KOPT-K1 (cell line): ENCODE data around the gene PHLDB2.

ENCODE experiments used
- H3K27ac ChIP-seq: fragments of 200-600 bp; sonication (generic); 2 replicates; pipeline ENCODE4 v1.5.1; 2016; ENCODE audit warnings: antibody characterized with exemption, mild to moderate bottlenecking, low read depth, low read length; ENCODE audit not compliant: poor library complexity, severe bottlenecking
- H3K36me3 ChIP-seq: fragments of 200-600 bp; sonication (generic); 2 replicates; pipeline ENCODE4 v1.5.1; 2017; ENCODE audit warnings: antibody characterized with exemption, mild to moderate bottlenecking, low read length, moderate library complexity; ENCODE audit not compliant: insufficient read depth
- H3K9me3 ChIP-seq: fragments of 200-600 bp; sonication (generic); 2 replicates; pipeline ENCODE4 v1.5.1; 2017; ENCODE audit warnings: antibody characterized with exemption, low read length, mild to moderate bottlenecking; ENCODE audit not compliant: insufficient read depth, poor library complexity, severe bottlenecking

PHLDB2 gene

GRCh38 chr3:111861391-111861790 is 2.3 kb downstream of the PHLDB2 start:
- Histone ChIP-seq H3K9me3 (no peaks in the 10 kb centered on the region), H3K36me3 (no peaks in the 10 kb centered on the region), H3K27ac (no peak overlapping the region)

GRCh38 chr3:111862415-111862814 is 3.4 kb downstream of the PHLDB2 start:
- no peaks in the 10 kb centered on the region for H3K9me3 ChIP-seq
- H3K36me3 ChIP-seq, result no peaks in the 10 kb centered on the region
- H3K27ac ChIP-seq, result no peak overlapping the region

GRCh38 chr3:111862974-111863373 is 3.9 kb downstream of the PHLDB2 start:
- Histone ChIP-seq H3K27ac (no peak overlapping the region), H3K9me3 (no peaks in the 10 kb centered on the region)

GRCh38 chr3:111863942-111864694 is 5.1 kb downstream of the PHLDB2 start:
- Histone ChIP-seq H3K27ac (no peak overlapping the region), H3K36me3 (no peaks in the 10 kb centered on the region), H3K9me3 (no peaks in the 10 kb centered on the region)

More at GRCh38 chr3:111862974-111863373, 3.9 kb downstream of the PHLDB2 start:
- no peaks in the 10 kb centered on the region for H3K36me3 ChIP-seq

- no peaks in the 10 kb centered on the region for H3K36me3 ChIP-seq
- no peaks in the 10 kb centered on the region for H3K9me3 ChIP-seq
- no peak overlapping the region for H3K27ac ChIP-seq
Observed at GRCh38 chr3:111864821-111865656, 6.0 kb downstream of the PHLDB2 start.

GRCh38 chr3:111867889-111868426 is 8.9 kb downstream of the PHLDB2 start:
- no peak overlapping the region for H3K27ac ChIP-seq
- no peaks in the 10 kb centered on the region for H3K9me3 ChIP-seq
- H3K36me3 ChIP-seq, result no peaks in the 10 kb centered on the region

- no peak overlapping the region for H3K27ac ChIP-seq
- H3K9me3 ChIP-seq, result no peaks in the 10 kb centered on the region
- no peaks in the 10 kb centered on the region for H3K36me3 ChIP-seq
Observed at GRCh38 chr3:111870620-111871019, 11.6 kb downstream of the PHLDB2 start.

- Histone ChIP-seq H3K36me3 (no peaks in the 10 kb centered on the region), H3K9me3 (no peaks in the 10 kb centered on the region), H3K27ac (no peak overlapping the region)
Observed at GRCh38 chr3:111871809-111872623, 13.0 kb downstream of the PHLDB2 start.

- H3K9me3 ChIP-seq, result no peaks in the 10 kb centered on the region
- H3K27ac ChIP-seq, result no peak overlapping the region
- H3K36me3 ChIP-seq, result no peaks in the 10 kb centered on the region
Observed at GRCh38 chr3:111872979-111873378, 13.9 kb downstream of the PHLDB2 start.

GRCh38 chr3:111874177-111874820 is 15.2 kb downstream of the PHLDB2 start:
- H3K36me3 ChIP-seq, result no peaks in the 10 kb centered on the region
- H3K27ac ChIP-seq, result no peak overlapping the region

GRCh38 chr3:111881480-111881879 is 22.4 kb downstream of the PHLDB2 start:
- no peaks in the 10 kb centered on the region for H3K36me3 ChIP-seq
- H3K9me3 ChIP-seq, result peaks cover 13% of the 10 kb centered on the region
- H3K27ac ChIP-seq, result no peak overlapping the region

More at GRCh38 chr3:111874177-111874820, 15.2 kb downstream of the PHLDB2 start:
- H3K9me3 ChIP-seq, result no peaks in the 10 kb centered on the region

- H3K36me3 ChIP-seq, result no peaks in the 10 kb centered on the region
- peaks cover 13% of the 10 kb centered on the region for H3K9me3 ChIP-seq
- H3K27ac ChIP-seq, result no peak overlapping the region
Observed at GRCh38 chr3:111882194-111882593, 23.1 kb downstream of the PHLDB2 start.

- Histone ChIP-seq H3K9me3 (peaks cover 13% of the 10 kb centered on the region), H3K36me3 (no peaks in the 10 kb centered on the region), H3K27ac (no peak overlapping the region)
Observed at GRCh38 chr3:111882799-111883198, 23.7 kb downstream of the PHLDB2 start.

GRCh38 chr3:111884411-111885018 is 25.4 kb downstream of the PHLDB2 start:
- Histone ChIP-seq H3K36me3 (no peaks in the 10 kb centered on the region), H3K9me3 (peaks cover 13% of the 10 kb centered on the region), H3K27ac (no peak overlapping the region)
